HepG2 (cell line): ENCODE results near the gene SNAI3. TPM values are rescaled to one million over a fixed set of nuclear protein-coding genes. Genes with fewer than 3 reads are reported as not detected.

Experiments
- ATRX ChIP-seq: sonication (generic); formaldehyde crosslinking; IDR thresholded peaks from 2 replicates; pipeline ENCODE4 v1.4.0; 2020; ENCODE audit warnings: missing genetic modification reagents, borderline replicate concordance
- FOXJ3 ChIP-seq: sonication (generic); formaldehyde crosslinking; IDR thresholded peaks from 2 replicates; pipeline ENCODE4 v1.4.0; 2020; ENCODE audit warnings: missing genetic modification reagents, mild to moderate bottlenecking, borderline replicate concordance
- FOXP1 ChIP-seq, 2 experiments: fragments of 450-650 bp in 1 of 2; IDR thresholded peaks; 2 replicates each; pipeline ENCODE4 v1.6.1; 2017 to 2018; ENCODE audit warnings: antibody characterized with exemption in 1 of 2
- GMEB2 ChIP-seq: IDR thresholded peaks from 2 replicates; pipeline ENCODE4 v1.6.1; 2016; ENCODE audit warnings: missing biosample characterization, missing genetic modification reagents, low read depth
- HNRNPUL1 ChIP-seq: fragments of 200-400 bp; formaldehyde crosslinking; IDR thresholded peaks from 2 replicates; pipeline ENCODE4 v1.6.1; 2017; ENCODE audit warnings: low read depth, mild to moderate bottlenecking, low read length, moderate library complexity
- ISX ChIP-seq: sonication (generic); formaldehyde crosslinking; conservative IDR thresholded peaks from 2 replicates; pipeline ENCODE4 v1.5.0; 2020; ENCODE audit warnings: missing genetic modification reagents
- KDM5A ChIP-seq: fragments of 200-600 bp; sonication (generic); IDR thresholded peaks from 2 replicates; pipeline ENCODE4 v1.7.0; 2018; ENCODE audit warnings: antibody characterized with exemption, mild to moderate bottlenecking, low read length, borderline replicate concordance
- KMT2B ChIP-seq: IDR thresholded peaks from 2 replicates; pipeline ENCODE4 v1.6.1; 2016; ENCODE audit warnings: missing genetic modification reagents, missing compliant biosample characterization
- NFE2L2 ChIP-seq: fragments of 150-350 bp; IDR thresholded peaks from 2 replicates; pipeline ENCODE4 v1.6.1; 2014; ENCODE audit warnings: low read length
- NONO ChIP-seq, 2 experiments: fragments of 450-650 bp in 1 of 2; sonication (generic) in 1 of 2; formaldehyde crosslinking in 1 of 2; IDR thresholded peaks in 1 of 2; conservative IDR thresholded peaks in 1 of 2; 2 replicates each; pipeline versions ENCODE4 v1.6.1 to v1.8.0; 2017 to 2022; ENCODE audit warnings: mild to moderate bottlenecking in 1 of 2, missing genetic modification reagents in 1 of 2, moderate library complexity in 1 of 2
- PBX3 ChIP-seq: sonication (generic); formaldehyde crosslinking; IDR thresholded peaks from 2 replicates; pipeline ENCODE4 v1.8.1; 2023; ENCODE audit warnings: missing genetic modification reagents, inconsistent platforms, borderline replicate concordance
- THRA ChIP-seq: sonication (generic); formaldehyde crosslinking; IDR thresholded peaks from 2 replicates; pipeline ENCODE4 v1.4.0; 2020; ENCODE audit warnings: missing genetic modification reagents, borderline replicate concordance
- ZBTB7B ChIP-seq: sonication (generic); formaldehyde crosslinking; IDR thresholded peaks from 2 replicates; pipeline ENCODE4 v1.4.0; 2020; ENCODE audit warnings: missing genetic modification reagents
- ZMYM2 ChIP-seq: sonication (generic); formaldehyde crosslinking; IDR thresholded peaks from 2 replicates; pipeline ENCODE4 v1.8.0; 2022; ENCODE audit warnings: mild to moderate bottlenecking, missing genetic modification reagents
- ZNF205 ChIP-seq: IDR thresholded peaks from 2 replicates; pipeline ENCODE4 v1.6.1; 2018; ENCODE audit warnings: missing biosample characterization, missing genetic modification reagents
- ZSCAN29 ChIP-seq: sonication (generic); formaldehyde crosslinking; conservative IDR thresholded peaks from 2 replicates; pipeline ENCODE4 v1.4.0; 2020; ENCODE audit warnings: mild to moderate bottlenecking, missing genetic modification reagents
- polyA plus RNA-seq, 8 experiments: library from polyadenylated mRNA; depleted of rRNA in 3 of 8; stranded (reverse) in 7 of 8; unstranded in 1 of 8; fragments of >200 nt; fragmentation: Illumina TruSeq in 4 of 8; extraction: Trizol in 4 of 8; gene quantifications; 2 replicates each; pipeline versions ENCODE4 v1.2.1 to v1.2.3, GENCODE V29; 2011 to 2016; ENCODE audit warnings: low read depth in 4 of 8, missing spikeins in 1 of 8, mixed read lengths in 1 of 8; ENCODE audit not compliant: insufficient read depth in 1 of 8
- total RNA-seq, 5 experiments: library from RNA; depleted of rRNA; stranded (reverse); fragments of >200 nt; fragmentation: Illumina TruSeq; extraction: Trizol; gene quantifications; 2 replicates each; pipeline ENCODE4 v1.2.3, GENCODE V29; 2016; ENCODE audit warnings: low read depth in 1 of 5
- TF ChIP-seq, protein P1 (sequence below): sonication (generic); formaldehyde crosslinking; IDR thresholded peaks from 2 replicates; pipeline ENCODE4 v1.5.1; 2020; ENCODE audit warnings: mild to moderate bottlenecking, missing genetic modification reagents, borderline replicate concordance
- TF ChIP-seq, protein P2 (sequence below): sonication (generic); formaldehyde crosslinking; IDR thresholded peaks from 2 replicates; pipeline ENCODE4 v1.8.0; 2022; ENCODE audit warnings: mild to moderate bottlenecking, missing genetic modification reagents, moderate library complexity

SNAI3 gene
- total and polyA plus RNA-seq, 2 of the 13 experiments (the other 11 are each of a cell fraction or from before 2014, with no cell fraction given): 0.09 to 0.18 TPM

GRCh38 chr16:88650749-88651275 lies 35.5 kb downstream of the SNAI3 start, which contains the start of gene CYBA (continued):
- TF ChIP-seq GMEB2: no peak
- no peak for TF ChIP-seq FOXP1 (IDR thresholded peaks at IDR 0.05)
- no peak for TF ChIP-seq FOXP1 (CRISPR knock-in tag; IDR thresholded peaks at IDR 0.05)
- TF ChIP-seq, protein P1, sequence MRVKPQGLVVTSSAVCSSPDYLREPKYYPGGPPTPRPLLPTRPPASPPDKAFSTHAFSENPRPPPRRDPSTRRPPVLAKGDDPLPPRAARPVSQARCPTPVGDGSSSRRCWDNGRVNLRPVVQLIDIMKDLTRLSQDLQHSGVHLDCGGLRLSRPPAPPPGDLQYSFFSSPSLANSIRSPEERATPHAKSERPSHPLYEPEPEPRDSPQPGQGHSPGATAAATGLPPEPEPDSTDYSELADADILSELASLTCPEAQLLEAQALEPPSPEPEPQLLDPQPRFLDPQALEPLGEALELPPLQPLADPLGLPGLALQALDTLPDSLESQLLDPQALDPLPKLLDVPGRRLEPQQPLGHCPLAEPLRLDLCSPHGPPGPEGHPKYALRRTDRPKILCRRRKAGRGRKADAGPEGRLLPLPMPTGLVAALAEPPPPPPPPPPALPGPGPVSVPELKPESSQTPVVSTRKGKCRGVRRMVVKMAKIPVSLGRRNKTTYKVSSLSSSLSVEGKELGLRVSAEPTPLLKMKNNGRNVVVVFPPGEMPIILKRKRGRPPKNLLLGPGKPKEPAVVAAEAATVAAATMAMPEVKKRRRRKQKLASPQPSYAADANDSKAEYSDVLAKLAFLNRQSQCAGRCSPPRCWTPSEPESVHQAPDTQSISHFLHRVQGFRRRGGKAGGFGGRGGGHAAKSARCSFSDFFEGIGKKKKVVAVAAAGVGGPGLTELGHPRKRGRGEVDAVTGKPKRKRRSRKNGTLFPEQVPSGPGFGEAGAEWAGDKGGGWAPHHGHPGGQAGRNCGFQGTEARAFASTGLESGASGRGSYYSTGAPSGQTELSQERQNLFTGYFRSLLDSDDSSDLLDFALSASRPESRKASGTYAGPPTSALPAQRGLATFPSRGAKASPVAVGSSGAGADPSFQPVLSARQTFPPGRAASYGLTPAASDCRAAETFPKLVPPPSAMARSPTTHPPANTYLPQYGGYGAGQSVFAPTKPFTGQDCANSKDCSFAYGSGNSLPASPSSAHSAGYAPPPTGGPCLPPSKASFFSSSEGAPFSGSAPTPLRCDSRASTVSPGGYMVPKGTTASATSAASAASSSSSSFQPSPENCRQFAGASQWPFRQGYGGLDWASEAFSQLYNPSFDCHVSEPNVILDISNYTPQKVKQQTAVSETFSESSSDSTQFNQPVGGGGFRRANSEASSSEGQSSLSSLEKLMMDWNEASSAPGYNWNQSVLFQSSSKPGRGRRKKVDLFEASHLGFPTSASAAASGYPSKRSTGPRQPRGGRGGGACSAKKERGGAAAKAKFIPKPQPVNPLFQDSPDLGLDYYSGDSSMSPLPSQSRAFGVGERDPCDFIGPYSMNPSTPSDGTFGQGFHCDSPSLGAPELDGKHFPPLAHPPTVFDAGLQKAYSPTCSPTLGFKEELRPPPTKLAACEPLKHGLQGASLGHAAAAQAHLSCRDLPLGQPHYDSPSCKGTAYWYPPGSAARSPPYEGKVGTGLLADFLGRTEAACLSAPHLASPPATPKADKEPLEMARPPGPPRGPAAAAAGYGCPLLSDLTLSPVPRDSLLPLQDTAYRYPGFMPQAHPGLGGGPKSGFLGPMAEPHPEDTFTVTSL: no peak
- peak; percentile 22 for TF ChIP-seq ZNF205 (CRISPR knock-in tag)
- TF ChIP-seq PBX3 (CRISPR knock-in tag): 0 out of 2 replicates have a peak, but pooled peaks have one; percentile 23
- TF ChIP-seq ZMYM2 (CRISPR knock-in tag): no peak
- no peak for TF ChIP-seq NONO (IDR thresholded peaks at IDR 0.05)
- no peak; the same call in 1 of the 2 replicates for TF ChIP-seq NONO (CRISPR knock-in tag; conservative IDR thresholded peaks at IDR 0.05)
- 0 out of 2 replicates have a peak, but pooled peaks have one; percentile 1 for TF ChIP-seq KMT2B
- TF ChIP-seq, protein P2, sequence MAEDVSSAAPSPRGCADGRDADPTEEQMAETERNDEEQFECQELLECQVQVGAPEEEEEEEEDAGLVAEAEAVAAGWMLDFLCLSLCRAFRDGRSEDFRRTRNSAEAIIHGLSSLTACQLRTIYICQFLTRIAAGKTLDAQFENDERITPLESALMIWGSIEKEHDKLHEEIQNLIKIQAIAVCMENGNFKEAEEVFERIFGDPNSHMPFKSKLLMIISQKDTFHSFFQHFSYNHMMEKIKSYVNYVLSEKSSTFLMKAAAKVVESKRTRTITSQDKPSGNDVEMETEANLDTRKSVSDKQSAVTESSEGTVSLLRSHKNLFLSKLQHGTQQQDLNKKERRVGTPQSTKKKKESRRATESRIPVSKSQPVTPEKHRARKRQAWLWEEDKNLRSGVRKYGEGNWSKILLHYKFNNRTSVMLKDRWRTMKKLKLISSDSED (CRISPR knock-in tag): peak; percentile 10; the same call in 1 of the 2 replicates
- TF ChIP-seq NFE2L2: no peak
- TF ChIP-seq FOXJ3: no peak
- TF ChIP-seq KDM5A: no peak
- TF ChIP-seq ZBTB7B (CRISPR knock-in tag): no peak; the same call in 1 of the 2 replicates
- no peak for TF ChIP-seq ZSCAN29 (CRISPR knock-in tag)
- TF ChIP-seq ATRX: no peak
- TF ChIP-seq THRA (CRISPR knock-in tag): no peak
- TF ChIP-seq ISX (CRISPR knock-in tag): peak; percentile 72; the same call in 1 of the 2 replicates
- TF ChIP-seq HNRNPUL1: no peak
